ENCODE data around the gene CFAP54. TPM values are rescaled to one million over a fixed set of nuclear protein-coding genes. Genes with fewer than 3 reads are reported as not detected.
"Not testable (repeated sequence)": the region's sequence is repeated elsewhere in the genome, so short reads cannot be mapped to it uniquely, and the experiment has no call there.

The CFAP54 gene
- total RNA-seq, 2 donors from 2014 or later: 0.90 to 1.2 TPM

DNA sequence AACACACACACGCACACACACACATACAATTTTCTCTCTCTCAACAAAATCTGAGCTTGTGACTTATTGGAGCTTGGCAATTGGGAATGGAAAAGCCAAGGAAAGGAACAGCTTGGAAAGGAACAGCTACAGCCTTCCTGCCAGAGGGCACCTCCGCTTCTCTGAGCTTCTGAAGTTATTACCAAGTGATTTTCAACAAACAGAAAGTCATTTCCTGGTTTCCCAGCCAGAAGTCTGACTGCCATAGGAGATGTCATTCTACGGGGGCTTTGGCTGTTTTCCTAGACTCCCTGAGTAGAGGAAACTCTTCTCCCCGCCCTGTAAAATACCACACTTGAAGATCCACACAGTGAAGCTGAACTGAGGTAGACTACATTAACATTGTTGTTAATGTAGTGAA lies 198.3 kb downstream of the CFAP54 start:
- no peak for DNase-seq (ENCODE audit: low spot score)
- intact Hi-C loops (cut with DNase I): no loop called here

DNA sequence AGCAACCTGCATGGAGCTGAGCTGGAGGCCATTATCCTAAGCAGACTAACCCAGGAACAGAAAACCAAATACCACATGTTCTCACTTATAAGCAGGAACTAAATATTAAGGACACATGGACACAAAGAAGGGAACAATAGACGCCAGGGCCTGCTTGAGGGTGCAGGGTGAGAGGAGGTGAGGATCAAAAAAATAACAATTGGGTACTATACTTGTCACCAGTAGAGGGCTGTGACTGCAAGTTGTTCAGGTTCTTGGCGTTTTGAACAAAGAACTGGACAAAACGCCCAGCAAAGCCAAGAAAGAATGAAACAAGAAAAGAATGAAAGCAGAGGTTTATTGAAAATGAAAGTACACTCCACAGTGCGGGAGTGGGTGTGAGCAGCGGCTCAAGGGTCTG lies 209.1 kb downstream of the CFAP54 start:
- intact Hi-C loops (cut with DNase I): no loop called here
- no peak for DNase-seq (ENCODE audit: low spot score)

DNA sequence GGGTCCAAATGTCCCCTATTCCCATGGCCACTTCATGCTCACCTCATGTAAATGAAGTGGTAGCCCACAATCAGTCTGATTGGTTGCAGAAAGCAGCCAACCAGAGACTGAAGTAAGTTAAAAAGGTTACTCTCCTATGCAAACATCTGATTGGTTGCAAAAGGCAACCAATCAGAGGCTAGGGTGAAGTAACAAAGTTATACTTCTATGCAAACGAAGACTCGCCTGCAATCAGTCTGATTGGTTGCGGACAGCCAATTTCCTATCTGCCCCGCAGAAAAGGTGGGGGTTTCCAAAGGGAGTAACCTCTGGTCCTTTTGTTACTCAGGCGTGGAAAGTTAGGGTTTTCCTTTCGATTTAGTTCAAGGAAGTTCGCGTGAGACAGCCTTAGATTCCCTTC lies 209.6 kb downstream of the CFAP54 start:
- no peak for DNase-seq (ENCODE audit: low spot score)
- intact Hi-C loops (cut with DNase I): no loop called here

DNA sequence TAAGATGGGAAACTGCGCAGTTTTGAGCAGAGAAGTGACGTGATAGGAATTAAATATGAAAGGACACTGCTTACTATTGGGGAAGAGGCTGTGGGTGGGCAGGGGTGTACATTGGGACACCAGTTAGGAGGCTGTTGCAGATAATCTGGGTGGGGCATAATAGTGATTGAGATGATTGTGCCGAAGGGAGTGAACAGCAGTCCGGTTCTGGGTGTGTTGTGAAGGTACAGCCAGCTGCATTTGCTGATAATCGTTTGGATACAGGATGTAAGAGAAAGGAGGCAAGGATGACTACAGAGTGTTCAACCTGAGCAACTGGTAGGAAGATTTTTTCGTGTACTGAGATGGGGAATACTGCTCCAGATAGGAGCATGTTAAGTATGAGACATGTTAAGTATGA lies 212.5 kb downstream of the CFAP54 start:
- intact Hi-C loops (cut with DNase I): no loop called here
- no peak for DNase-seq (ENCODE audit: low spot score)

DNA sequence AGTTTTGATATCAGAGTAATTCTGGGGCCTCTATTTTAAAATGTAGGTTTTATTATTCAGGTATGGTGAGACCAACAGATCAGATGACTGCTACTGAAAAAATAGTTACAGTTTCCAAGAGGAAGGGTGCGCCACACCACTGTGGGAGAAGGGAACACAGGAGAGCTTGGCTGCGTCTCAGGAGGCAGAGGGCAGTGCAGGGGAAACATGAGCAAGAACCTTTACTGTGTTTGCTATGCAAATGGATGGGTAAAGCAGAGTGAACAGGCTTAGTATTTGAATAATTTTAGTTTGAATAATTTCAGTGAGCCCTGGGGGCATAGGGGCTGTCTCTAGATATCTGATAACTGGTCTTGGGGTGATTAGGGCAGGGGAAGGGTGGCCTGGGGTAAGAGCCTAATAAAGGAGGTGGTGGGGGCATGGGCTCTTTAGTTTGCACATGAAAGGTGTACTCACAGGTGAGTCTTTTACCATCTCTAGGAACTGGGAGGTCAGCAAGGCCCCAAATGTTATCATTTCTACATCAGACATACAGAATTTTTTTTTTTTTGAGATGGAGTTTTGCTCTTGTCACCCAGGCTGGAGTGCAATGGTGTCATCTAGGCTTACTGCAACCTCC lies 220.9 kb downstream of the CFAP54 start:
- intact Hi-C loops (cut with DNase I): no loop called here
- DNase-seq (ENCODE audit: low spot score): no peak

DNA sequence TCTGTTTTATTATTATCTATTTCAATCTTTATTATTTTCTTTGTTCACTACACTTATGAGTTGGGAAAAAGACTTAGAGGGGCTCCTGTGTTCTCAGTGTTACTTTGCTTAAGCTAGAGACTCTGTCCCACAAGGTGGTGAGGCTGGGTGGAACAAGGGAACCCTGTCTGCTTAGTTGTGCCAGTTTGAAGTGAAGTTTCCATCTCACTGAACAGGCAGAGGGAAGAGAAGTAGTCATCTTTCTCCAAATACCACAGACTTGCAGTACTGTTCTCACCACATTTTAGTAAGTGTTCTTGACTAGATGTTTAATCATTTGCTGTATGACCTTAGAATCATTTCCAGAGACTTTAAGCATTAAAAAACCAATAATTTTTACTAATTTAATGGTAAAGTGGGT lies 222.0 kb downstream of the CFAP54 start:
- intact Hi-C loops (cut with DNase I): no loop called here
- no peak for DNase-seq (ENCODE audit: low spot score)

DNA sequence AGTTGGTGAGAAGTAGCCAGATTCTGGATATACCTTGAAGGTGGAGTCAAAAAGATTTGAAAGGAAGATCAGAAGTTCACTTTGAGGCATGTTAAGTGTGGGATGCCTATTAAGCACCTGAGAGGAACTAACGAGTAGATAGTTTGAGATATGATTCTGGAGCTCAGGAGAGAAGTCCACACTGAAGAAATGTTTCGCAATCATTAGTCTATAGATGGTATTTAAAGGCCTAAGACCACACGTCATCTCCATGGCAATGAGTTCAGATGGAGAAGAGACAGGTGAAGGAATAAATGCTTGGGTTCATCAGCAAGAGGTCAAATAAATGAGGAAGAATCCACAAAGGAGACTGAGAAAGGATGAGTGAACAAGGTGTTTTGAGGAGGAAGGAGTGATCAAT lies 224.8 kb downstream of the CFAP54 start:
- DNase-seq (ENCODE audit: low spot score): no peak
- intact Hi-C loops (cut with DNase I): no loop called here

DNA sequence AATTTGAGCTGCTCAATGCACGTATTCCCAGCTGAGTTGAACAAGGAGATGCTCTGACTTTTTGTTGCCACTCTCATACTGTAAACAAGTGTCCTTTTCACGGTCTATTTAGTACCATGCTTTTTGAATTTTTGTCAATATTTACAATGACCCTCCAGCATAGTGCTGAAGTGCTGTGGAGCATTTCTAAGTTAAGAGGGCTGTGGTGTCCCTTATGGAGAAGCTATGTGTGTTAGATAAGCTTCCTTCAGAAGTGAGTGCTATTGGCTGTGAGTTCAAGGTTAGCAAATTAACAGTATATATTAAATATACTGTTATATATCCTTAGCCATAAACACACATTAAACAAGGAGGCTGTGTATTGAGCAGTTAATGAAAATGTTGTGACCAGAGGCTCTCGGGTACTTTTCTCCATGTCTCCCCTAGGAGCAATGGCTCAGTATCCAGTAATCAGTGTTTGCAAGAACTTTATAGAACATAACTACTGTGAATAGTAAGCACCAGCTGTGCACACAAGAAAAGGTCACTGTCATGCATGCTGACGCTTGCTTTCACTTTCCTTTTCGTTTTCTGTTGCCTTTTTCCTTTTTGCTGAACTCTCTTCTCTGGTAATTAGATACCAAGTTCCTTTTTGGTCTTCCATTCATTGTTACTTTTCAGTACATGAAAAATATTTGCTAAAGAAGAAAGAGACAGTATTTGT lies 230.4 kb downstream of the CFAP54 start:
- no peak for DNase-seq (ENCODE audit: low spot score)
- intact Hi-C loops (cut with DNase I): no loop called here

DNA sequence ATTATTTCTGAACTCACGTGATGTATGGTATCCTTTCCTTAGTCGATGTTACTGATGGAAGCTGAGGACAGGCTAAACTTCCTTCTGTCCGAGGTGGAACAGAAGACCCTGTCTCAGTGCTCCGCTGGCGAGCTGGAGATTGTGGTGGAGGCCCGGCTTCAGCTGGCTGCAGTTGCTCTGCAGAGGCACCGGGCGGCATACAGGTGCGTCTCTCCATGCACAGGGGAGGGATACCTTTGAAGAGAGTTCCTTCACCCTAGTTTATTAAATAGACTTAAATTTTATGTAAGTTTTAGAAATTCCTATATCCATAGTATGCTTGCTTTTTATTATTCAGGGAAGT lies 231.0 kb downstream of the CFAP54 start:
- intact Hi-C loops (cut with DNase I): no loop called here

DNA sequence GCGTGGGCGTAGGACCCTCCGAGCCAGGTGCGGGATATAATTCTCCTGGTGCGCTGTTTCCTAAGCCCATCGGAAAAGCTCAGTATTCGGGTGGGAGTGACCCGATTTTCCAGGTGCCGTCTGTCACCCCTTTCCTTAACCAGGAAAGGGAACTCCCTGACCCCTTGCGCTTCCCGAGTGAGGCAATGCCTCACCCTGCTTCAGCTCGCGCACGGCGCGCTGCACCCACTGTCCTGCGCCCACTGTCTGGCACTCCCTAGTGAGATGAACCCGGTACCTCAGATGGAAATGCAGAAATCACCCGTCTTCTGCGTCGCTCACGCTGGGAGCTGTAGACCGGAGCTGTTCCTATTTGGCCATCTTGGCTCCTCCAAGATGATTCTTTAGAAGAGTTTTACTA lies 240.1 kb downstream of the CFAP54 start:
- intact Hi-C loops (cut with DNase I); DNase-seq (ENCODE audit: low spot score): not testable (repeated sequence)

More for the DNA sequence above, 231.0 kb downstream of the CFAP54 start:
- DNase-seq (ENCODE audit: low spot score): no peak

DNA sequence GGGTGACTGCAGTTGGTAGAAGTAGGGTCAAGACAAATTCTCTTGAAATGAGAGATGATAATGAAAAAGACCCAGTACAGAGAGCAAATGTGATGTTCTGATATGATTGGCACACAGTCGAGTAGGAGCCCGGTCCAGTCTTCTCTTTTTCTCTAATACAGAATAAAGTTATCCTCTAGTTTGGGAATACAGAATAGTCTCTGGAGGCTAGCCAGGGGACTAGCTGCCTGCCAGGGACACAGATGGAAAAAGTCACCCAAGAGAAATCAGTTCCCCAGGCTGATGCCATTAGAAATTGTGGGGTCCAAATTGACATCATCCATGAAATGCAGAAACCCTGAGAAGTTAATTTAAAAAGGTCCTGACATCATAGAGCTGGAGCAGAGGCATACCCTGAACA lies 240.5 kb downstream of the CFAP54 start:
- intact Hi-C loops (cut with DNase I): no loop called here
- no peak for DNase-seq (ENCODE audit: low spot score)

DNA sequence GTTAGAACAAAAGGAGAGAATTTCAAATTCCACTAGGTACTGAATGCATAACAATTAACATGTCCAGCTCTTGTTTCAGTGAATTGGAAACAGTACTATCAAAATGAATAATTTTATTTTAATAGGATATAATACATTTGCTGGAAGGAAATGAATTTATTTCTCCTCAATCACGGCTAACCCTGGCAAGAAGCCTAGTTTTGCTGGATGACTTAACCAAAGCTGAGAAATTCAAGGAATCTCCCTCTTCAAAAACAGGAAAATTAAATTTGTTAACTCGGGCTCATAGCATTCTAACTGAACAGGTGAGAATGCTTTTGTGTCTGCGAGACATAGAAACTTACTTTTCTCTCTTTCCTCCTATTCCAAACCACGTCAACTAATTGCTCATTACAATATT lies 254.2 kb downstream of the CFAP54 start:
- intact Hi-C loops (cut with DNase I): no loop called here
- DNase-seq (ENCODE audit: low spot score): no peak

DNA sequence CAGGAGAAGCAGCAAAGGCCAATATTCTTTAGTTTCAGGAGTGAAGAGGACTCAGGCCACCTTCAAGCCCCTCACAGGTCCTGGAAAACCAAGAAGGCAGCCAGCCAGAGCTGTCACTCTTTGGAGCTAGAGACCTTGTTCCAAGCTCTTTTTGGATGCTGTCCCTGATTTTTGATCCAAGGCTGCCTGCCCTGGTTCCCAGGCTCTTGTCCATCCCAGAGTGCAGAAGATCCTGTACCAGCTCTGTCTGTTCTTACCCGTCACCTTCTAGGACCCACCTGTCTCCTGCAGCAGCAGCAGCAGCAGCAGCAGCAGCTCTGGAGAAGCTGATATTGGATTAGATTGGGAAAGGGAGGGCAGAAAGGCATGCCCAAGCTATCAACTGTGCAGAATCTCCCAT lies 260.6 kb downstream of the CFAP54 start:
- DNase-seq (ENCODE audit: low spot score): no peak
- intact Hi-C loops (cut with DNase I): no loop called here

DNA sequence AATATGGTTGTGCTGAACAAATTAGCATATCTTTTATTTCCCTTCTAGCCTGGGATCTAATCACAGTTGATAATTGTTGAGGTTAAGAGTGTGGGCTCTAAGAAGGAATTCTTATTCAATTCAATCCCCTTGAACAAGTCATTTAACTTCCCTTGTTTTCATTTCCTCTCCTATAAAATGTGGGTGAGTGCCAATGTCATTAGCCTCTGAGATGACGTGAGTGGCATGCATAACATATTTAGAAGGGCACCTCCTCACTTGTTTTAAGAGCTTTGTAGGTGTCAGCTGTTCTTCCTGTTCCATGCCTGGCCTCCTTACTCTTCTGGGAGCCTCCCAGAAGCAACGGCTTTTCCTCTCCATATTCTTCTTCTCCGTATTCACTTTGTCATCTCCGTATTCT lies 262.2 kb downstream of the CFAP54 start:
- DNase-seq (ENCODE audit: low spot score): no peak
- intact Hi-C loops (cut with DNase I): no loop called here

DNA sequence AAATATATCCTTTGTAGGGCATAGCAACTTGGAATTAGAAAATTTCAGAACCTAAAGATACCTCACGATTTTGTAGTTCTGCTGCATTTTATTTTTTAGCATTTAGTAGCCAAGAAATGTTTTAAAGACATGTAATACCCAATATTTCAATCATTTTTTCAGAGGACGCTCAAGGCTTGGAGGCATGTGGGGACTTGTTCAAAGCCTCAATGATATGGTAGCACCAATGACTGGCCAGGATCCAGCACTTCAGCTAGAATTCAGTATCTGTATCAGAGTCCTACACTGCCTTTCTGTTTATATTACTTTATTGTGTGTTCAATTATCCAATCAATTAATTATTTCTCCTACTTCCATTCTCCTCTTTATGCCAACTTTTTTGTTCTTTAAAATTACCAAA lies 262.8 kb downstream of the CFAP54 start:
- intact Hi-C loops (cut with DNase I): no loop called here
- no peak for DNase-seq (ENCODE audit: low spot score)

DNA sequence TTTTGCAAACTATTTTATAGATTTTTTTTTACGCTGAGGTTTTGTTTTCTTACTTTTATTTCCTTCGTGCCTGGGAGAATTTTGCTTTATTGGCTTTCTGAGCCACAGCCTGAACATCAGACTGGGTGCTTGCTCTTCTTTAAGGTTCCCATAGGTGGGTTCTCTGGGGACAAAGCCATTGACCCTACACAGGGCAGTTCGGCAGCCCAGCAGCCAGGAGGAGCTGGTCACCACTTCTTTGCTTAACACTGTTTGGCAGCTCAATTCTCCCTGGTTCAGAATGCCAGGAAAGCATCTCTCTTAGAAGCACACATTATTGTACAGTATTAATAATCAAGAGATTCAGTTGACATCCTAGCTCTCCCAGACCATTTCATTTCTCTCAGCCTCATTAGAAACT lies 276.9 kb downstream of the CFAP54 start:
- intact Hi-C loops (cut with DNase I): no loop called here

DNA sequence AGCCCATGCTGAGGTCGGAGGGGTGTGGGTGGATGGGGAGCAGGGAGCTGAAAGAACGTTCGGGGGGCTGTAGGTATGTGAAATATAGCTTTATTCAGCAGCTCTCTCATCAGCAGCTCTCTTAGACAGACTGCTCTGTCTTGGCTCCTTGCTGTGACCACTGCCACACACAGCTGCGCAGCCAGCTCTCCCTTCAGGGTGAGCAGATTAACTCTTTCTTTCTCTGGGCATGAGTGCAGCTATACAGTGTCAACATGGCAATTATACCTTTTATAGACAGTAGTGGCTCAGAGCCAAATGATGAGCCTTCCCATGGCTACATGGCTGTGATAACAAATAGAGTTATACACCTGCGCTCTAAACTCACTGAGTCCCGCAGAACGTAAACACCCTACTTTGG lies 280.0 kb downstream of the CFAP54 start:
- DNase-seq (ENCODE audit: low spot score): no peak
- intact Hi-C loops (cut with DNase I): no loop called here

More for the DNA sequence above, 276.9 kb downstream of the CFAP54 start:
- no peak for DNase-seq (ENCODE audit: low spot score)

DNA sequence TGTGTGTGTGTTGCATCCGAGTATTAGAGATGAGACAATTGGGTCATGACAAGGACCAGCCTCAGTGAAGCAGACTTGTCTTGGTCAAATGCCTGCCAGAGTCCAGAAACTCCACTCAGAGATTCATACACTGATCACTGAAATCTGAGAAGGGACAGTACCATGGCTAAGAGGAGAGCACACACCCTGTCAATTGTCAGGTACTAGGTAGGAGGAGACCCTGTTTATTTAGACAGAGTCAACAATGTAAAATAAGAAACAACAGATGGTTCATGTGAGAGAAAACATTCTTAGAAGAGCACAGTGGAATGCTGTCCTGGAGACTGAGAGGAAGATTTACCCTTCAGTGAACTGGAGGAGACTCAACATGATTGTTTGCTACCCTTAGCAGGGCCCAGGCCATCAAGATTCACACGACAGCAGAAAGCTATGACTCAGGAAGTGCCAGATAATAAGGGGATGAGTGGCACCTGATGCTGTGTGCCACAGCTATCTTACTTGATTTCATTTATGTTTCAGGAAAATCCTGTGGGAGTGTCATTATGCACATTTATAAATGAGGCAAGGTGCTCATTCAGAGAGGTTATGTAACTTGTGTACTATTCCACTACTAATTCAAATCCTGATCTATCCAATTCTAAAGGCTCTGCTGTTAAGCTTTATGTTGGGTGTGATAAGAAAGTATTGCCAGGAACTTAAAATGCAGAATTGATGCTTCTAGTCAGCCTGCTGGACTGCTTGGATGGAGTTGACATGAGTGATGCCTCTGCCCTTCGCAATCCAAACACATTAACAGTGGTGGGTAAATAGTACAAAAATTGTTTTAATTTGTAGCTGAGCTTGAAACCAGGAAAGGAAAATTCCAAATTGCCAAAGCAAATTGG lies 281.1 kb downstream of the CFAP54 start:
- intact Hi-C loops (cut with DNase I): no loop called here
- no peak for DNase-seq (ENCODE audit: low spot score)

DNA sequence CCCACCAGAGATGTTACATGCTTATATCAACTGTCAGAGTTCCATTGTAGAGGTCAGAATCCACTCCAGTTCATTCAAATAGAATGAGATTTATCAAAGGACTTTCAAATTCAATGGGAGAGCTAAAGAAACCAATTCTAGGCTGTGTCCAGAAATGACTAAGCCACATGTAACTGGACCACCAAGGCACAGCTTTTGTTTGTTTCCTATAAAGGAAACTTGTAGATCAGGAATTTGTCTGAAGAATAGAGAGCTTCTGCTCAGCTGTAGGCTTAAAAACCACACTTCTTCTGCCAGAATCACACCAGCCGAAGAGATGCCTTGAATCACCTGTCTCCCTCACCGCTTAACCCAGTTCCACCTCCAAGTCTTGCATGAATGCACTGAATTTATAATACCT lies 283.7 kb downstream of the CFAP54 start:
- DNase-seq (ENCODE audit: low spot score): no peak
- intact Hi-C loops (cut with DNase I): no loop called here

DNA sequence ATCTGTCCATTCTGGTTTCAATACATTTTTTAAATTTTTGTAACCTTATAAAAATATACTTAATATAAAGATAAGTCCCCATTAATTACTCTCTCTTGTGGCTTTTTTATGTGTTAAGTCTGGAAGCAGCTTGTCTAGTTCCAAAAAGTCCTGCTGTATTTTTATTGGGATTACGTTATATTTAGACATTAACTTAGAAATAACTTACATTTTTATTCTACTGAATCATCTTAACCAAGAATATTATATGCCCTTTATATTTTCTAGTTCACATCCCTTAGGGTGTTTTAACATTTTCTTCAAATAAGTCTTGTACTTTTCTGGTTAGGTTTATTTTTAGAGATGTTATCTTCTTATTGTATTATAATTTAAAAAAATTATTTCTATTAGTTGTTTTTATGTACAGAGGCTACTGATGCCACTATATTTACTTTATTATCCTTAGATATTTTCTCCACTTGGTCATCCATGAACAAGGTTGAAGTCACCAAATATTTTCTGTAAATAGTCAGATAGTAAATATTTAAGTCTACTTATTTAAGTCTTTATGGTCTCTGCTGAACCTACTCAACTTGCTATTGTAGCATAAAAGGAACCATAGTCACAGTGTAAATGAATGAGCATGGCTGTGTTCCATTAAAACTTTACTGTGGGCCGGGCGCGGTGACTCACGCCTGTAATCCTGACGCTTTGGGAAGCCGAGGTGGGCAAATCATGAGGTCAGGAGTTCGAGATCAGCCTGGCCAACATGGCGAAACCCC lies 285.3 kb downstream of the CFAP54 start:
- intact Hi-C loops (cut with DNase I): no loop called here

More for the DNA sequence above, 285.3 kb downstream of the CFAP54 start:
- DNase-seq (ENCODE audit: low spot score): no peak
